Ovary (tissue), 3 donors: ENCODE results near the gene YES1.

ENCODE experiments used
- CTCF ChIP-seq, 3 donors: fragments of 450-650 bp in 2 of 3; fragments of 200-600 bp in 1 of 3; IDR thresholded peaks; one replicate each; pipeline versions ENCODE4 v1.5.1 to v1.8.0; 2016 to 2022; ENCODE audit warnings: antibody characterized with exemption in 3 of 3, mild to moderate bottlenecking in 1 of 3
- EP300 ChIP-seq: sonication (generic); formaldehyde crosslinking; IDR thresholded peaks from one replicate; pipeline ENCODE4 v1.6.1; 2017; ENCODE audit warnings: antibody characterized with exemption
- POLR2A ChIP-seq: fragments of 450-650 bp; IDR thresholded peaks from one replicate; pipeline ENCODE4 v1.6.1; 2017; ENCODE audit warnings: antibody characterized with exemption, mild to moderate bottlenecking, moderate library complexity
- donor health status: DM: no; HTN: no; CAD: no.

GRCh38 chr18:679516-679915 is 132.5 kb downstream of the YES1 start:
- no peak for TF ChIP-seq CTCF (IDR thresholded peaks at IDR 0.05)
- no peak for TF ChIP-seq POLR2A
- TF ChIP-seq EP300, result no peak
